ENCODE measurements around the gene C6orf120.

Gene C6orf120

DNA sequence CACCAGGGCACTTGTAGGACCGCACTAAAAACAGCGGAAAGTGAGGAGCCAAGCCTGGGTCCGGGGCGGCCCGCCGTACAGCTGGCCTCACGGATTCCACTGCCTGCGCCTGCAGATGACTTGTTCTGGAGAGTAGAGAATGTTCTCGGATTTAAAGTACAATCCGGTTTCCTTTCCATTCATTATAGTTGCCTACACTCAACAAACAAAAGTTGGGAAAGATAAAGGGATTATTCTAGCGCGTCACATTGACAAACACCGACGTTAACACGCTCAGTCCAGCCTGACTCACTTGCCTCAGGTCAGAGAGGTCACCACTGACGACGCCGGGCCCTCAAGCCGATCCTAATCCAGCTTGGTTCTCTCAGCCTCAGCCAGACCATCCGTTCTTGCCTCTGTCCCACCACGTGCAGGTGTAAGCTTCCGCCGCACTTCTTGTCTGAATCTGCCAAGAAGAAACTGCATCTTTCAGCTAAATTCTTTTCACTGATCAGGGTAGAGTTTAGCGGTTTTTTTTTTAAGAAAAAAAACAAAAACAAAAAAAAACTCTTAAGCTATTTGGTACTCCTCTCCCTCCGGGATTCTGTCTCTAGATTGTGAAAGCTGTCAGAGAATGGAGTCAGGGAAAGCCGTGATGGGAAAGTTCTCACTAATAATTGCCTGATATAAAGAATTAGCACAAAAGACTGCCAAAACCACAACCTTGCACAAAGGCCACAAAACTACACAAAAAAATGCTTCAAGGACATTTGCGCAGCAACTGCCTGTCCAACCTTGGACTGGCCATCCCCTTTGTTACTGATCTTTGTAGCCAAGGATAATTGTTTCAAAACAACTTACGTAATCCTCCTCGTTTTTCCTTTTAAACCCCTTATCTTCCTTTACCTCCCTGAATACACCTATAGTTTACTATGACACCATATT is 23.5 kb downstream of the C6orf120 start:
- DNase-seq, result peak; percentile 1

DNA sequence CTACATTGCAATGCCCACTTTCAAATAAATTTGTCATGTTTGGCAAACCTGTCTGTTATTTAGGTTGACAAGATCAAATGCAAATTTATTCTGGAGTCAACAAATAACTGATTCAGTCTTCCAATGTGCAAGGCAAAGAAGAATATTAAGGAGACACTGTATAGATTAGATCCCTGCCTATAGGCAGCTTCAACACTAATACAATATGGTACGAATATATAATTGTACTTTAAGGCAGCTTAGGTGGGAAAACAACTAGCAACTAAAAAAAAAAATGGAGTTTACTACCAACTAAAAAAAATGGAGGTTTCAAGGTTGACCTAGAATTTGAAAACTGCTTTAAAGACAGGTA is 24.1 kb downstream of the C6orf120 start:
- no peak for DNase-seq

DNA sequence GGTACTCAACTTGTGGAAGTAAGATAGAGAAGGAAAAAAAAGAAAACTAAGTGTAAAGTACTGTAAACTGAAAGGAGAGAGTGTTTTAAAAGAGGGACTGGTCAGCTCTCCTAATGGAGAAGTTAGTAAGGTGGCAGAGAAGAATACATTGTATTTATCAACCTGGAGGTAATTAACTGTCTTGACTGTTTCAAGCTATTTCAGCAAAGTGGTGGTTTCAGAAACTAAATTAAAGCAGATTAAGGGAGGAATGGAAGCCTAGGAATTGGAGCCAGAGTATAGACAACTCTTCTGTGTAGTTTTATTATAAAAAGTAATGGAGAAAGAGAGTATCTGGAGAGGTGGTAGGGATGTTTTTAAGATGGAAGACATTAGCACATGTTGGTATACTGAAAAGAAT is 25.0 kb downstream of the C6orf120 start:
- no peak for DNase-seq

DNA sequence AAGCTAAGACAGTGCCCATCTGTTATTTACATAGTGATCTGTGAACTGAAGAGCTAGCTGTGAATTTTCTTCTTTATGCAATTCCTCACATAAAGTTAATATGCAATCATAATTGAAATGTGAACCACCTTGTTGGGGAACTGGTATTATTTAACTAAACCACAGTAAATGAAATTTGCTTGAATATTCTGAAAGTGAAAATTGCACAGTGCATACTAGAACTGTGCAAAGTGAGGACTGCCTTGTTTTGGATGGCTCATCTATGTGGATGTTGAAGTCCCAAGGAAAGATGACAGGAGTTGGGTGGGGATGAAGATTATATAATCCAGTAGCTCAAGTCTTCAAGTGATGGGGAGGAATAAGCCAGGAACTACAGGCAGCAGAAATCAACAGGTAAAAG is 28.0 kb downstream of the C6orf120 start:
- no peak for DNase-seq

DNA sequence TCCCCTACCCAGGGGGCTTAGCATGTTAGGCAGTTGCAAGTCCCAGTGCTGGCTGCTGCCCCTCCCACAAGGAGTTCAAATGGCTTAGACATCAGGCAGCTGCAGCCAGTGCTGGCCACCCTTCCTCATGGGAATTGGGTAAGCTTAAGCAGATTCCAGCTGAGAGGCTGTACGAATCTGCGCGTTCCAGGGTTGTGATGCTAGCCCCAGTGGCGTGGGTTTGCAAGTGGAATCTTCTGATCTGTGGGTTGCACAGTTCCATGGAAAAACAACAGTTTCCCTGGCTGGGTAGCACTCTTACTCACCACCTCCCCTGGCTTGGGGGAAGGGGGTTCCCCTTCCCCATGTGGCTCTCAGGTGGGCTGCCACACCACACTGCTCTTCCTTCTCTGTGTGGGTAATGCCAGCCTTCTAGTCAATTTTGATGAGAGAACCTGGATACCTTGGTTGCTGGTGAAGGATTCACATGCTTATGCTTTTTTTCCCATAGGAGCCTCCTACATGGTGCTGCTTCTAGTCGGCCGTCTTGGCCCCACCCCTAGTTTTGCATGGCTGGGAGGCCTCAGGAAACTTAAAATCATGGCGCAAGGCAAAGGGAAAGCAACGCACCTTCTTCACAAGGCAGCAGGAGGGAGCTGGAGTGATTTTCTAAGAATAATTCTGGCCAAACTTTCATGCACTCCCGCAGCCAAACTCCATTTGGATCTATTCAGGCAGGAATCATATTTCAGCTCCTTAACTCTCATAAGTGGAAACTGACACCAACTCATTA is 36.5 kb downstream of the C6orf120 start:
- no peak for DNase-seq

DNA sequence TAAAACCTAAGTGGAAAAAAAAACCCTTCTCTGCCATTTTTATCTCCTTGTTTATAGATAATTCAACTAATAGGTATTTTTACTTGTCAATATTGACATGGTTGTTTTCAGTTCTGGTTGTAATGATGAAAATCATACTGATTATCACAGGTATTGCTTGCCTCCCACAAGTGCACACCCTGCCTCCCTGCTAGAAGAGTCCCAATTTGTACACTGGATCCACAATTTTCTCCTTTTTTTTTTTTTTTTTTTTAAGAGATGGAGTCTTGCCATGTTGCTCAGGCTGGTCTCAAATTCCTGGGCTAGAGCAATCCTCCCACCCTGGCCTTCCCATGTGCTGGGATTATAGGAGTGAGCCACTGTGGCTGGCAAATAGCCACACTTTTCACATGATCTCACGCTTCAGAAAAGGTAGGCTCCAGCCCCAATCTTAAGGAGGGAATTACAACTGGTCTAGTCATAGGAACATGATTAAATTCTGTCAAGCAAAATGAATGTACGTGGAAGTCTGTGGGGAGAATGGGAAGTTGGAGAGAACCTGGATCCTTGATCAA is 37.1 kb downstream of the C6orf120 start:
- DNase-seq, result no peak

DNA sequence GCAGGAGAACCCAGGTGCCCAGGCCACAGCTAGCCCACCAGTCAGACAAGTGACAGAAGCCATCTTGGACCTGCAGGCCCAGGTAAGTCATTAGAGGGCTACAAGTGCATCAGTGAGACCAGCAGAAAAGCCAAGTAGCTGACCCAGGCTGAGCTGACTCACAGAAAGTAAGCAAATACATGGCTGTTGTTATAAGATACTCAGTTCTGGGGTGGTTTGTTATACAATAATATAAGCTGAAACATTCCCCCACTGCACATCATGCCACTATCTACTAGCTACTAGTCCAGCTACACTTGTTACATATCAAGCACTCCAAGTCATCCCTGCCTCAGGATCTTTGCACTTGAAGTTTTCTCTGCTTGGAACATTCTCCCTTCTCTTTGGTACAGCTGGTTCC is 39.4 kb downstream of the C6orf120 start:
- no peak for DNase-seq

DNA sequence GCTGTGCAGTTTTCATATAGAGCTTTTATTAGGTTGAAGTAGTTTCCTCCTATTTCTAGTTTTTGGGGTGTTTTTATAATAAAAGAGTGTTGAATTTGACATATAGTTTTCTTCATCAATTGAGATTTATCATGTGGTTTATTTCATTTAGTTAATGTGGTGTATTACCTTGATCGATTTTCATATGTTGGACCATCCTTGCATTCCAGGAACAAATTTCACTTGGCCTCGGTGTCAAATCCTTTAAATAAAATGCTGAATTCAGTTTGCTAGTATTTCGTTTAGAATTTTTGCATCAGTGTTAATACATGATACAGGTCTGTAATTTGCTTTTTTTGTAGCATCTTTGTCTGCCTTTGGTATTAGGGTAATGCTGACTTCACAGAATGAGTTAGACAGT is 43.5 kb downstream of the C6orf120 start:
- DNase-seq, result no peak

DNA sequence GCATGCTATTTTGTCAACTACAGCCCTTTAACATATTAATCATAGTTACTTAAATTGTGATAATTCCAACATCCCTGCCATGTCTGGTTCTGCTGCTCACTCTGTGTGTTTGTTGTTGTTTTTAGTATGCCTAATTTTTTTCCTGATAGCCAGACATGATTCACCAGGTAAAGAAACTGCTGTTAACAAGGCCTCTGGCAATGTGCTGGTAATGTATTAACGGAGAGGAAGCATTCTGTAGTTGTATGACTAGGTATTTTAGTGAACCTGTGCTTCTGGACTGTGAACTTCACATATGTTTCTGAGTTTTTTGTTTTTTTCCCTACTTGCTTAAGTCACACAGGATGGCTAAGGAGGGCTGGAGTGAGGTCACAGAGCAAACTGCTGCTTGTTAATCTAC is 44.6 kb downstream of the C6orf120 start:
- no peak for DNase-seq

DNA sequence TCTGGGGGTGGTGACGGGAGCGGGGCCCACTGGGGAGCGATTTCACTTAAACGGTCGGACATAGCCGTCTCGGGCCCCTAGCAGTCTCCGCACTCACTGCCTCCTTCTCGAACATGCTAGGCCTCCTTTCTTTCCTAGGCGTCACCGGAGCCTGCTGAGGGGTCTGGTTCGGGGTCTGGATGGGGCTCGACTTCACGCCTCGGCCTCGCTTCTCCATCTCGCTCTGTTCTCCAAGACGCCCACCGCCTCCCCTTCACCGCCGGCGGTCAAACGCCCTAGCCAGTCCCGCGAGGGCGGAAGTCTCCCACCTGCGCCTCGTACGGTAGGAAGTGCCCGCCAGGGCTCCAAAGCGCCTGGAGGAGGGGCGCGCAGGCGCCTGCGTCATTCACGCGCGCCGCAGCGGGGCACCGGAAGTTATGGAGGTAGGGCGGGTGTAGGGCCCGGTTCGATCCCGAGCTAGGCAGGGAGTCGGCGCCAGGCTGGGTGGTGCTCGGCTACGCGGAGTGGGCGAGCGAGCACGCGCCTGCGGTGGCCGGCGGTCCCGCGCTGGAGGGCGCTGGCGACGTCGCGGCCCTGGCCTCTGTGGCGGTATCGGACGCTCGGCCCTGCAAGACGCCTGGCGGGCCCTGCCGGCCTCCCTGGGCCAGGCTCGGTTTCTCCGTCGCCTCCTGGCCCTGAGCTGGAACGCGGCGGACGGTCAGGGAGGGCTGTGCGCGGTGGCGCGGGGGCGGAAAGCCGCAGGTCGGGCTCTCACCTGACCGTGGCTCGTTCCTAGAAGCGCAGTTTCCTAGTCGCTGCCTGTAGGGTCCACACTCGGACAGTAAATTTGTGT is 49.5 kb downstream of the C6orf120 start, which contains the start of the genes DYNLT2 and ERMARD:
DYNLT2 (minus strand) TSS at position 331 of the 832 bp plus-strand sequence; CDS start at position 217, 114 bp downstream.
ERMARD (plus strand) TSS at position 381 of the 832 bp plus-strand sequence; CDS start at position 417, 36 bp downstream.
- peak; percentile 88 for DNase-seq

DNA sequence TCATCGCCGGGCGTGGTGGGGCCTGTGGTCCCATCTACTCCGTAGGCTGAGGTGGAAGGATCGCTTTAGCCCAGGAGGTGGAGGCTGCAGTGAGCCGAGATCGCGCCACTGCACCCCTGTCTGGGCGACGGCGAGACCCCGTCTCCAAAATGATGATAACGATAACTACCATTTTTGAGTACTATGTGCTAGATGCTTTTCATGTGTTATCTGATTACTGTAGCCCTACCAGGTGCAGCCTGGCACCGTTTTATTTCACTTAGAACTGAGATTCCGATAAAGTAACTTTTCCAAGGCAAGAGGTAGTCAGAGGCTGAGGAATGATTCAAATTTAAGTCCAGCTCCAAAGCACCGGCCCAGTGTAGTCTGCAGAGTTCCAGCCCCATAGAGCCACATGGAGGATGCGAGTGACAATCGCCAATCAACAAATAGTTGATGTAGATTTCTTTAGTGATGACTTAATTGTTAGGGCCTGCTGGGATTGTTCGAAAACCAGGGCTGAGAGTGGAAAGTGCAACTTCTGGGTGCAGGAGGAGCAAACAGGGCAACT is 50.2 kb downstream of the C6orf120 start:
- no peak for DNase-seq
